DMS153 treated with DMSO at 0.1 percent for 48 hours (cell line): ENCODE data around the gene CCL25.
"Not testable (repeated sequence)": the region's sequence is repeated elsewhere in the genome, so short reads cannot be mapped to it uniquely, and the experiment has no call there.

Experiments used
- DNase-seq: peaks from one replicate; lab custom pipeline; 2025; ENCODE audit not compliant: unreplicated experiment; lab: John Stamatoyannopoulos, UW

CCL25 gene

GRCh38 chr19:8052464-8052859 lies at the start of gene CCL25:
Gene CCL25 (plus strand): TSS chr19:8052760. CDS start chr19:8053050, 290 bp downstream.
- DNase-seq: no peak

GRCh38 chr19:8004001-8004400 lies 48.6 kb upstream of the CCL25 start:
- no peak for DNase-seq

- DNase-seq: no peak
Measured at GRCh38 chr19:8004723-8005513, 47.6 kb upstream of the CCL25 start.

- peak; percentile 66 for DNase-seq
Measured at GRCh38 chr19:8005534-8006256, 46.9 kb upstream of the CCL25 start, which contains the start of gene ELAVL1. Gene ELAVL1 (minus strand): TSS chr19:8005641. CDS start chr19:7991815, 13,826 bp downstream.

GRCh38 chr19:8017808-8018207 lies 34.8 kb upstream of the CCL25 start:
- no peak for DNase-seq

GRCh38 chr19:8020681-8021080 lies 31.9 kb upstream of the CCL25 start:
- DNase-seq: no peak

- DNase-seq: no peak
Measured at GRCh38 chr19:8021374-8021773, 31.2 kb upstream of the CCL25 start.

- no peak for DNase-seq
Measured at GRCh38 chr19:8022275-8022674, 30.3 kb upstream of the CCL25 start.

GRCh38 chr19:8023371-8023770 lies 29.2 kb upstream of the CCL25 start:
- DNase-seq: no peak

GRCh38 chr19:8024256-8024655 lies 28.3 kb upstream of the CCL25 start:
- not testable (repeated sequence) for DNase-seq

- no peak for DNase-seq
Measured at GRCh38 chr19:8025316-8025715, 27.2 kb upstream of the CCL25 start.

GRCh38 chr19:8028951-8029491 lies 23.5 kb upstream of the CCL25 start:
- DNase-seq: no peak

GRCh38 chr19:8030960-8031359 lies 21.6 kb upstream of the CCL25 start:
- DNase-seq: no peak

GRCh38 chr19:8033287-8034177 lies 19.0 kb upstream of the CCL25 start:
- not testable (repeated sequence) for DNase-seq

- DNase-seq: no peak
Measured at GRCh38 chr19:8034178-8034525, 18.4 kb upstream of the CCL25 start.

- no peak for DNase-seq
Measured at GRCh38 chr19:8036434-8037099, 16.0 kb upstream of the CCL25 start.

GRCh38 chr19:8038815-8039214 lies 13.7 kb upstream of the CCL25 start:
- no peak for DNase-seq

- DNase-seq: no peak
Measured at GRCh38 chr19:8039231-8039630, 13.3 kb upstream of the CCL25 start.

GRCh38 chr19:8041531-8041931 lies 11.0 kb upstream of the CCL25 start:
- DNase-seq: no peak

- DNase-seq: no peak
Measured at GRCh38 chr19:8042900-8043299, 9.7 kb upstream of the CCL25 start.

- DNase-seq: no peak
Measured at GRCh38 chr19:8044018-8044417, 8.5 kb upstream of the CCL25 start.
